ENCODE data around the gene MDFIC. TPM values are rescaled to one million over a fixed set of nuclear protein-coding genes. Genes with fewer than 3 reads are reported as not detected.

The MDFIC gene
- total and polyA plus RNA-seq, 2 experiments from 2014 or later = 3.0 to 5.2 TPM

DNA sequence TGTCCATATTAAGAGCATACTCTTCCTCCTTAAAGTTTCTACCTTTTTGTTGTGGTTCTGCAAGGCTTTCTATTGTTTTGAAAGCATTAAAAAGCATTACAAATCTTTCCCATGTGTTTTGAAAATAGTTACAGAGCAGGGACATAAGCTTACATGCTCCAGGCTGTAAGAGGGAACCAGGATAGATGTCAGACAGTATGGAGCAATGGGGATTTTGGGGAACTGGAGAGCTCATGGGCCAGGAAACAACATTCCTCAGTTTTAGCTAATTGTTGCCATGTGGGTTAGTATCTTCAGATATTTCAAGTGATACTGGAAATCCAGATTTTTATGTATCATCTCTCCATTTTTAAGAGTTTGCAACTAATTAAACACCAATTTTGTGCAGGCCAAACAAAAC, 3.5 kb downstream of the MDFIC start:
- Histone ChIP-seq H3K79me2 (replicated peaks; ENCODE audit: insufficient read depth) (no peaks in the 10 kb centered on the region), H3K4me1 (ENCODE audit: insufficient read depth) (peaks cover 32% of the 10 kb centered on the region), H3K36me3 (ENCODE audit: insufficient read depth) (no peaks in the 10 kb centered on the region), H3K9me2 (ENCODE audit: insufficient read depth) (peaks cover 5% of the 10 kb centered on the region; the same call in 1 of the 2 replicates), H3F3A (replicated peaks; ENCODE audit: low read depth) (no peaks in the 10 kb centered on the region), H4K20me1 (replicated peaks; ENCODE audit: insufficient read depth) (no peaks in the 10 kb centered on the region), H3K4me3 (no peak overlapping the region), H3K4me2 (no peak overlapping the region), H2AFZ (no peak overlapping the region), H3K27ac (ENCODE audit: low read depth) (no peak overlapping the region), H3K27me3 (ENCODE audit: insufficient read depth) (peaks cover 23% of the 10 kb centered on the region)
- no peaks in the 10 kb centered on the region for H3K9me3 Mint-ChIP-seq
- DNase-seq (ENCODE audit: low spot score) (no peak), ATAC-seq (no peak)
- H3K27me3 Mint-ChIP-seq (ENCODE audit: insufficient read depth, low read depth, poor library complexity) = no peaks in the 10 kb centered on the region
- peaks cover 27% of the 10 kb centered on the region for H3K4me1 Mint-ChIP-seq
- no peak overlapping the region for H3K4me3 Mint-ChIP-seq
- H3K27ac Mint-ChIP-seq = no peak overlapping the region
- TF ChIP-seq, protein P1, sequence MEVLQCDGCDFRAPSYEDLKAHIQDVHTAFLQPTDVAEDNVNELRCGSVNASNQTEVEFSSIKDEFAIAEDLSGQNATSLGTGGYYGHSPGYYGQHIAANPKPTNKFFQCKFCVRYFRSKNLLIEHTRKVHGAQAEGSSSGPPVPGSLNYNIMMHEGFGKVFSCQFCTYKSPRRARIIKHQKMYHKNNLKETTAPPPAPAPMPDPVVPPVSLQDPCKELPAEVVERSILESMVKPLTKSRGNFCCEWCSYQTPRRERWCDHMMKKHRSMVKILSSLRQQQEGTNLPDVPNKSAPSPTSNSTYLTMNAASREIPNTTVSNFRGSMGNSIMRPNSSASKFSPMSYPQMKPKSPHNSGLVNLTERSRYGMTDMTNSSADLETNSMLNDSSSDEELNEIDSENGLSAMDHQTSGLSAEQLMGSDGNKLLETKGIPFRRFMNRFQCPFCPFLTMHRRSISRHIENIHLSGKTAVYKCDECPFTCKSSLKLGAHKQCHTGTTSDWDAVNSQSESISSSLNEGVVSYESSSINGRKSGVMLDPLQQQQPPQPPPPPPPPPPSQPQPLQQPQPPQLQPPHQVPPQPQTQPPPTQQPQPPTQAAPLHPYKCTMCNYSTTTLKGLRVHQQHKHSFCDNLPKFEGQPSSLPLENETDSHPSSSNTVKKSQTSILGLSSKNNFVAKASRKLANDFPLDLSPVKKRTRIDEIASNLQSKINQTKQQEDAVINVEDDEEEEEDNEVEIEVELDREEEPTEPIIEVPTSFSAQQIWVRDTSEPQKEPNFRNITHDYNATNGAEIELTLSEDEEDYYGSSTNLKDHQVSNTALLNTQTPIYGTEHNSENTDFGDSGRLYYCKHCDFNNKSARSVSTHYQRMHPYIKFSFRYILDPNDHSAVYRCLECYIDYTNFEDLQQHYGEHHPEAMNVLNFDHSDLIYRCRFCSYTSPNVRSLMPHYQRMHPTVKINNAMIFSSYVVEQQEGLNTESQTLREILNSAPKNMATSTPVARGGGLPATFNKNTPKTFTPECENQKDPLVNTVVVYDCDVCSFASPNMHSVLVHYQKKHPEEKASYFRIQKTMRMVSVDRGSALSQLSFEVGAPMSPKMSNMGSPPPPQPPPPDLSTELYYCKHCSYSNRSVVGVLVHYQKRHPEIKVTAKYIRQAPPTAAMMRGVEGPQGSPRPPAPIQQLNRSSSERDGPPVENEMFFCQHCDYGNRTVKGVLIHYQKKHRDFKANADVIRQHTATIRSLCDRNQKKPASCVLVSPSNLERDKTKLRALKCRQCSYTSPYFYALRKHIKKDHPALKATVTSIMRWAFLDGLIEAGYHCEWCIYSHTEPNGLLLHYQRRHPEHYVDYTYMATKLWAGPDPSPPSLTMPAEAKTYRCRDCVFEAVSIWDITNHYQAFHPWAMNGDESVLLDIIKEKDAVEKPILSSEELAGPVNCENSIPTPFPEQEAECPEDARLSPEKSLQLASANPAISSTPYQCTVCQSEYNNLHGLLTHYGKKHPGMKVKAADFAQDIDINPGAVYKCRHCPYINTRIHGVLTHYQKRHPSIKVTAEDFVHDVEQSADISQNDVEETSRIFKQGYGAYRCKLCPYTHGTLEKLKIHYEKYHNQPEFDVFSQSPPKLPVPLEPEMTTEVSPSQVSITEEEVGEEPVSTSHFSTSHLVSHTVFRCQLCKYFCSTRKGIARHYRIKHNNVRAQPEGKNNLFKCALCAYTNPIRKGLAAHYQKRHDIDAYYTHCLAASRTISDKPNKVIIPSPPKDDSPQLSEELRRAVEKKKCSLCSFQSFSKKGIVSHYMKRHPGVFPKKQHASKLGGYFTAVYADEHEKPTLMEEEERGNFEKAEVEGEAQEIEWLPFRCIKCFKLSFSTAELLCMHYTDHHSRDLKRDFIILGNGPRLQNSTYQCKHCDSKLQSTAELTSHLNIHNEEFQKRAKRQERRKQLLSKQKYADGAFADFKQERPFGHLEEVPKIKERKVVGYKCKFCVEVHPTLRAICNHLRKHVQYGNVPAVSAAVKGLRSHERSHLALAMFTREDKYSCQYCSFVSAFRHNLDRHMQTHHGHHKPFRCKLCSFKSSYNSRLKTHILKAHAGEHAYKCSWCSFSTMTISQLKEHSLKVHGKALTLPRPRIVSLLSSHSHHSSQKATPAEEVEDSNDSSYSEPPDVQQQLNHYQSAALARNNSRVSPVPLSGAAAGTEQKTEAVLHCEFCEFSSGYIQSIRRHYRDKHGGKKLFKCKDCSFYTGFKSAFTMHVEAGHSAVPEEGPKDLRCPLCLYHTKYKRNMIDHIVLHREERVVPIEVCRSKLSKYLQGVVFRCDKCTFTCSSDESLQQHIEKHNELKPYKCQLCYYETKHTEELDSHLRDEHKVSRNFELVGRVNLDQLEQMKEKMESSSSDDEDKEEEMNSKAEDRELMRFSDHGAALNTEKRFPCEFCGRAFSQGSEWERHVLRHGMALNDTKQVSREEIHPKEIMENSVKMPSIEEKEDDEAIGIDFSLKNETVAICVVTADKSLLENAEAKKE (CRISPR knock-in tag; IDR thresholded peaks at IDR 0.05) = no peak
- H3K36me3 Mint-ChIP-seq (ENCODE audit: low read depth) = no peaks in the 10 kb centered on the region

DNA sequence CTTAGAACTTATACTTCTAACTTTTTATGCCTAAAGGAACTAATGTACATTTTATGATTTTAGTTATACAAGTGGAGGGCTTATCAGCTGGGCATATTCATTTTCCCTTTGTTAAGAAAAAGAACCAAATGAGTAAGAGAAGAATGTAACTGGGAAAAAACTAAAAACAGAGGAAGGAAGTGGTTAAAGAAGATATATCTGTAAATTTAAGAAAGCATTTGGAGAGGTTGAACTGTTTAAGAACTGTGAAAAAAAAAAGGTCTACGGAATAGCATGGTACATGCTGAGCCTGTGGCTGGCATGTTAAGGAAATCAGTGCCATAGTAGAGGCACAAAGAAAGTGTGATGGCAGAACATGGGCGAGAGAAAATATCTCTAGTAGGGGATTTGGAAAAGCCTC, 6.2 kb downstream of the MDFIC start:
- Mint-ChIP-seq H3K9me3 (no peaks in the 10 kb centered on the region), H3K4me1 (peaks cover 26% of the 10 kb centered on the region), H3K4me3 (no peak overlapping the region), H3K36me3 (ENCODE audit: low read depth) (no peaks in the 10 kb centered on the region), H3K27ac (no peak overlapping the region), H3K27me3 (ENCODE audit: insufficient read depth, low read depth, poor library complexity) (no peaks in the 10 kb centered on the region)
- no peaks in the 10 kb centered on the region for H3K79me2 ChIP-seq (replicated peaks; ENCODE audit: insufficient read depth)
- H3F3A ChIP-seq (replicated peaks; ENCODE audit: low read depth) = no peaks in the 10 kb centered on the region
- H3K27ac ChIP-seq (ENCODE audit: low read depth) = no peak overlapping the region
- H3K27me3 ChIP-seq (ENCODE audit: insufficient read depth) = peaks cover 14% of the 10 kb centered on the region
- DNase-seq (ENCODE audit: low spot score) (no peak), ATAC-seq (no peak)
- TF ChIP-seq, protein P2, sequence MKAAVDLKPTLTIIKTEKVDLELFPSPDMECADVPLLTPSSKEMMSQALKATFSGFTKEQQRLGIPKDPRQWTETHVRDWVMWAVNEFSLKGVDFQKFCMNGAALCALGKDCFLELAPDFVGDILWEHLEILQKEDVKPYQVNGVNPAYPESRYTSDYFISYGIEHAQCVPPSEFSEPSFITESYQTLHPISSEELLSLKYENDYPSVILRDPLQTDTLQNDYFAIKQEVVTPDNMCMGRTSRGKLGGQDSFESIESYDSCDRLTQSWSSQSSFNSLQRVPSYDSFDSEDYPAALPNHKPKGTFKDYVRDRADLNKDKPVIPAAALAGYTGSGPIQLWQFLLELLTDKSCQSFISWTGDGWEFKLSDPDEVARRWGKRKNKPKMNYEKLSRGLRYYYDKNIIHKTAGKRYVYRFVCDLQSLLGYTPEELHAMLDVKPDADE (IDR thresholded peaks at IDR 0.05) = no peak
- no peak for TF ChIP-seq JUNB (IDR thresholded peaks at IDR 0.05; ENCODE audit: unreplicated experiment)
- H4K20me1 ChIP-seq (replicated peaks; ENCODE audit: insufficient read depth) = no peaks in the 10 kb centered on the region
- no peak overlapping the region for H3K4me2 ChIP-seq
- no peak overlapping the region for H3K4me3 ChIP-seq
- no peaks in the 10 kb centered on the region for H3K36me3 ChIP-seq (ENCODE audit: insufficient read depth)
- no peak overlapping the region for H2AFZ ChIP-seq
- peaks cover 5% of the 10 kb centered on the region; the same call in 1 of the 2 replicates for H3K9me2 ChIP-seq (ENCODE audit: insufficient read depth)
- H3K4me1 ChIP-seq (ENCODE audit: insufficient read depth) = peaks cover 43% of the 10 kb centered on the region
